ENCODE measurements around the gene ABCB6. TPM values are rescaled to one million over a fixed set of nuclear protein-coding genes. Genes with fewer than 3 reads are reported as not detected.

Gene ABCB6
- total and polyA plus RNA-seq, 10 of the 15 experiments (the other 5 are each of a cell fraction or from before 2014, with no cell fraction given) = 2.3 to 22.1 (median 13.8) TPM

DNA sequence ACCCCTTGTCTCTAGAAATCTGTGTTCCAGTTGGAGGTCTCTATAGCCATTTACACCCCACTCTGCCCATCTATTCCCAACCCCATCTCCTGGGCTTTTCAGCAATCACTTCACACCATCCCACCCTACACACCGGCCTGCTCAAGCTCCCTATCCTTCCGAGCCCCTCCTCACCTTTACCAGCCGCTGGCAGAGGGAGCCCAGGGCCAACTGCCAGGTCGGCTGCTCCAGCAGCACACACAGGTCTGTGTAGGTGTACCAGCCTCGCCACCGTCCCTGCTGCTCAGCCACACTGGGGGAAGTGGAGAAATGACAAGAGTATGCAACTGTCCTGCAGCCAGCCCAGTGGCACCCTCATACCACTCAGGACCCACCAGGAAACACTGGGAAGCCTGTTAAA lies 45.6 kb downstream of the ABCB6 start:
- peaks cover 4 to 9% of the 10 kb centered on the region in 2 experiments for H3K36me3 ChIP-seq (ENCODE audit: control insufficient read depth in 2 of 2, insufficient read depth in 2 of 2, low read length in 1 of 2)
- DNase-seq (ENCODE audit: low read depth, low spot score) (no peak), ATAC-seq (no peak), FAIRE-seq (no peak)
- H3K27ac ChIP-seq (ENCODE audit: control insufficient read depth, insufficient read depth) = no peak overlapping the region
- no TSS peak for BruUV-seq (replicated peaks)
- intact Hi-C loops (cut with micrococcal nuclease; ENCODE audit: unreplicated experiment) (no loop called here), in situ Hi-C loops (cut with MboI) (loop anchor here (5.0 kb wide), 1 partner anchor 34 kb away; the partner anchor contains the start of gene ZFAND2B)
- no peaks in the 10 kb centered on the region; the same call in 1 of the 2 replicates for H3K4me1 ChIP-seq (ENCODE audit: control insufficient read depth, insufficient read depth, low read length)
- H4K20me1 ChIP-seq (ENCODE audit: control insufficient read depth, insufficient read depth) = no peaks in the 10 kb centered on the region
- ChIA-PET SMC1A (ENCODE audit: uncharacterized antibody, unreplicated experiment) (interaction anchor here (0.7 to 1.4 kb wide), 4 partner anchors 16 to 122 kb away, joined by 3 to 6 read pairs (median 3); partner anchors contain the start of gene DNAJB2), CTCF (interaction anchor here (0.5 to 5.6 kb wide), 6 partner anchors 11 to 344 kb away, joined by 3 to 48 read pairs (median 4); partner anchors contain the start of gene DNAJB2), POLR2A (interaction anchor here (5.0 kb wide), 1 partner anchor 34 kb away, joined by 47 read pairs; the partner anchor contains the start of gene ZFAND2B), RAD21 (ENCODE audit: unreplicated experiment) (interaction anchor here (1.4 to 4.1 kb wide), 2 partner anchors 36 to 123 kb away, joined by 3 to 33 read pairs; no protein-coding TSS in a partner anchor)
- H3K9ac ChIP-seq (ENCODE audit: control insufficient read depth, insufficient read depth, low read length) = no peak overlapping the region
- no peak overlapping the region for H2AFZ ChIP-seq (ENCODE audit: control insufficient read depth, low read depth, low read length)
- H3K27me3 ChIP-seq (replicated peaks in 1 of 2; ENCODE audit: control insufficient read depth in 2 of 2, insufficient read depth in 2 of 2, low read length in 1 of 2) = no peaks in the 10 kb centered on the region
- no peak overlapping the region for H3K4me3 ChIP-seq
- H3K79me2 ChIP-seq (ENCODE audit: control insufficient read depth, insufficient read depth, low read length) = peaks cover 19% of the 10 kb centered on the region
- no peaks in the 10 kb centered on the region for H3K9me3 ChIP-seq (replicated peaks; ENCODE audit: control insufficient read depth, insufficient read depth, low read length)
- 71% methylated on average over 6 of the region's 6 CpGs for WGBS (ENCODE audit: insufficient coverage, insufficient replicate concordance, low lambda C conversion rate, missing lambda C conversion rate)
- H3K4me2 ChIP-seq (ENCODE audit: control insufficient read depth, insufficient read depth) = no peak overlapping the region
- TF ChIP-seq ZNF217 (IDR thresholded peaks at IDR 0.05) (no peak), NFXL1 (IDR thresholded peaks at IDR 0.05; ENCODE audit: borderline replicate concordance) (no peak), YBX1 (IDR thresholded peaks at IDR 0.05) (no peak), POLR2AphosphoS5 (IDR thresholded peaks at IDR 0.05; ENCODE audit: low read length) (no peak), SMC3 (IDR thresholded peaks at IDR 0.05; ENCODE audit: borderline replicate concordance, low read length) (no peak), SUPT20H (IDR thresholded peaks at IDR 0.05; ENCODE audit: borderline replicate concordance, control insufficient read depth, low read depth, low read length) (no peak), STAT3 (IDR thresholded peaks at IDR 0.05; ENCODE audit: low read depth, low read length) (no peak), FOXK2 (IDR thresholded peaks at IDR 0.05) (no peak), BCL11A (IDR thresholded peaks at IDR 0.05; ENCODE audit: low read depth, low read length) (no peak), ETV6 (conservative IDR thresholded peaks at IDR 0.05 in 1 of 2, IDR thresholded peaks at IDR 0.05 in 1 of 2; ENCODE audit: borderline replicate concordance in 1 of 2, low read depth in 1 of 2) (no peak)
- TF ChIP-seq, protein P1, sequence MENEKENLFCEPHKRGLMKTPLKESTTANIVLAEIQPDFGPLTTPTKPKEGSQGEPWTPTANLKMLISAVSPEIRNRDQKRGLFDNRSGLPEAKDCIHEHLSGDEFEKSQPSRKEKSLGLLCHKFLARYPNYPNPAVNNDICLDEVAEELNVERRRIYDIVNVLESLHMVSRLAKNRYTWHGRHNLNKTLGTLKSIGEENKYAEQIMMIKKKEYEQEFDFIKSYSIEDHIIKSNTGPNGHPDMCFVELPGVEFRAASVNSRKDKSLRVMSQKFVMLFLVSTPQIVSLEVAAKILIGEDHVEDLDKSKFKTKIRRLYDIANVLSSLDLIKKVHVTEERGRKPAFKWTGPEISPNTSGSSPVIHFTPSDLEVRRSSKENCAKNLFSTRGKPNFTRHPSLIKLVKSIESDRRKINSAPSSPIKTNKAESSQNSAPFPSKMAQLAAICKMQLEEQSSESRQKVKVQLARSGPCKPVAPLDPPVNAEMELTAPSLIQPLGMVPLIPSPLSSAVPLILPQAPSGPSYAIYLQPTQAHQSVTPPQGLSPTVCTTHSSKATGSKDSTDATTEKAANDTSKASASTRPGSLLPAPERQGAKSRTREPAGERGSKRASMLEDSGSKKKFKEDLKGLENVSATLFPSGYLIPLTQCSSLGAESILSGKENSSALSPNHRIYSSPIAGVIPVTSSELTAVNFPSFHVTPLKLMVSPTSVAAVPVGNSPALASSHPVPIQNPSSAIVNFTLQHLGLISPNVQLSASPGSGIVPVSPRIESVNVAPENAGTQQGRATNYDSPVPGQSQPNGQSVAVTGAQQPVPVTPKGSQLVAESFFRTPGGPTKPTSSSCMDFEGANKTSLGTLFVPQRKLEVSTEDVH (IDR thresholded peaks at IDR 0.05; ENCODE audit: low read depth, partially characterized antibody) = no peak
- TF ChIP-seq, protein P2, sequence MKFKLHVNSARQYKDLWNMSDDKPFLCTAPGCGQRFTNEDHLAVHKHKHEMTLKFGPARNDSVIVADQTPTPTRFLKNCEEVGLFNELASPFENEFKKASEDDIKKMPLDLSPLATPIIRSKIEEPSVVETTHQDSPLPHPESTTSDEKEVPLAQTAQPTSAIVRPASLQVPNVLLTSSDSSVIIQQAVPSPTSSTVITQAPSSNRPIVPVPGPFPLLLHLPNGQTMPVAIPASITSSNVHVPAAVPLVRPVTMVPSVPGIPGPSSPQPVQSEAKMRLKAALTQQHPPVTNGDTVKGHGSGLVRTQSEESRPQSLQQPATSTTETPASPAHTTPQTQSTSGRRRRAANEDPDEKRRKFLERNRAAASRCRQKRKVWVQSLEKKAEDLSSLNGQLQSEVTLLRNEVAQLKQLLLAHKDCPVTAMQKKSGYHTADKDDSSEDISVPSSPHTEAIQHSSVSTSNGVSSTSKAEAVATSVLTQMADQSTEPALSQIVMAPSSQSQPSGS (IDR thresholded peaks at IDR 0.05; ENCODE audit: low read length) = no peak
- TF ChIP-seq, protein P3, sequence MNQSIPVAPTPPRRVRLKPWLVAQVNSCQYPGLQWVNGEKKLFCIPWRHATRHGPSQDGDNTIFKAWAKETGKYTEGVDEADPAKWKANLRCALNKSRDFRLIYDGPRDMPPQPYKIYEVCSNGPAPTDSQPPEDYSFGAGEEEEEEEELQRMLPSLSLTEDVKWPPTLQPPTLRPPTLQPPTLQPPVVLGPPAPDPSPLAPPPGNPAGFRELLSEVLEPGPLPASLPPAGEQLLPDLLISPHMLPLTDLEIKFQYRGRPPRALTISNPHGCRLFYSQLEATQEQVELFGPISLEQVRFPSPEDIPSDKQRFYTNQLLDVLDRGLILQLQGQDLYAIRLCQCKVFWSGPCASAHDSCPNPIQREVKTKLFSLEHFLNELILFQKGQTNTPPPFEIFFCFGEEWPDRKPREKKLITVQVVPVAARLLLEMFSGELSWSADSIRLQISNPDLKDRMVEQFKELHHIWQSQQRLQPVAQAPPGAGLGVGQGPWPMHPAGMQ (IDR thresholded peaks at IDR 0.05; ENCODE audit: borderline replicate concordance) = no peak
- TF ChIP-seq, protein P4, sequence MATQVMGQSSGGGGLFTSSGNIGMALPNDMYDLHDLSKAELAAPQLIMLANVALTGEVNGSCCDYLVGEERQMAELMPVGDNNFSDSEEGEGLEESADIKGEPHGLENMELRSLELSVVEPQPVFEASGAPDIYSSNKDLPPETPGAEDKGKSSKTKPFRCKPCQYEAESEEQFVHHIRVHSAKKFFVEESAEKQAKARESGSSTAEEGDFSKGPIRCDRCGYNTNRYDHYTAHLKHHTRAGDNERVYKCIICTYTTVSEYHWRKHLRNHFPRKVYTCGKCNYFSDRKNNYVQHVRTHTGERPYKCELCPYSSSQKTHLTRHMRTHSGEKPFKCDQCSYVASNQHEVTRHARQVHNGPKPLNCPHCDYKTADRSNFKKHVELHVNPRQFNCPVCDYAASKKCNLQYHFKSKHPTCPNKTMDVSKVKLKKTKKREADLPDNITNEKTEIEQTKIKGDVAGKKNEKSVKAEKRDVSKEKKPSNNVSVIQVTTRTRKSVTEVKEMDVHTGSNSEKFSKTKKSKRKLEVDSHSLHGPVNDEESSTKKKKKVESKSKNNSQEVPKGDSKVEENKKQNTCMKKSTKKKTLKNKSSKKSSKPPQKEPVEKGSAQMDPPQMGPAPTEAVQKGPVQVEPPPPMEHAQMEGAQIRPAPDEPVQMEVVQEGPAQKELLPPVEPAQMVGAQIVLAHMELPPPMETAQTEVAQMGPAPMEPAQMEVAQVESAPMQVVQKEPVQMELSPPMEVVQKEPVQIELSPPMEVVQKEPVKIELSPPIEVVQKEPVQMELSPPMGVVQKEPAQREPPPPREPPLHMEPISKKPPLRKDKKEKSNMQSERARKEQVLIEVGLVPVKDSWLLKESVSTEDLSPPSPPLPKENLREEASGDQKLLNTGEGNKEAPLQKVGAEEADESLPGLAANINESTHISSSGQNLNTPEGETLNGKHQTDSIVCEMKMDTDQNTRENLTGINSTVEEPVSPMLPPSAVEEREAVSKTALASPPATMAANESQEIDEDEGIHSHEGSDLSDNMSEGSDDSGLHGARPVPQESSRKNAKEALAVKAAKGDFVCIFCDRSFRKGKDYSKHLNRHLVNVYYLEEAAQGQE (IDR thresholded peaks at IDR 0.05; ENCODE audit: low read depth, low read length) = no peak

Measured in GM12878 (cell line).